Dermis microvascular lymphatic vessel endothelial cell (primary cell): Measurements from ENCODE around the gene SRRM1. TPM values are rescaled to one million over a fixed set of nuclear protein-coding genes. Genes with fewer than 3 reads are reported as not detected.
"Not testable (repeated sequence)": the region's sequence is repeated elsewhere in the genome, so short reads cannot be mapped to it uniquely, and the experiment has no call there.

Source experiments
- DNase-seq, 2 donors: peaks; one replicate each; pipeline versions ENCODE4 v3.0.0 to v3.0.0-alpha.2; 2010; ENCODE audit warnings: low read depth in 2 of 2
- total RNA-seq: library from RNA; depleted of rRNA; stranded (reverse); fragments of >200 nt; gene quantifications from 2 replicates; pipeline ENCODE4 v1.2.1, GENCODE V29; 2014

The SRRM1 gene
- total RNA-seq, 1 donor from 2014 or later = 13.5 TPM

- no peak for DNase-seq
Measured at GRCh38 chr1:24695202-24695974, 52.3 kb downstream of the SRRM1 start.

GRCh38 chr1:24696041-24696755 is 53.1 kb downstream of the SRRM1 start:
- DNase-seq = no peak

DNA sequence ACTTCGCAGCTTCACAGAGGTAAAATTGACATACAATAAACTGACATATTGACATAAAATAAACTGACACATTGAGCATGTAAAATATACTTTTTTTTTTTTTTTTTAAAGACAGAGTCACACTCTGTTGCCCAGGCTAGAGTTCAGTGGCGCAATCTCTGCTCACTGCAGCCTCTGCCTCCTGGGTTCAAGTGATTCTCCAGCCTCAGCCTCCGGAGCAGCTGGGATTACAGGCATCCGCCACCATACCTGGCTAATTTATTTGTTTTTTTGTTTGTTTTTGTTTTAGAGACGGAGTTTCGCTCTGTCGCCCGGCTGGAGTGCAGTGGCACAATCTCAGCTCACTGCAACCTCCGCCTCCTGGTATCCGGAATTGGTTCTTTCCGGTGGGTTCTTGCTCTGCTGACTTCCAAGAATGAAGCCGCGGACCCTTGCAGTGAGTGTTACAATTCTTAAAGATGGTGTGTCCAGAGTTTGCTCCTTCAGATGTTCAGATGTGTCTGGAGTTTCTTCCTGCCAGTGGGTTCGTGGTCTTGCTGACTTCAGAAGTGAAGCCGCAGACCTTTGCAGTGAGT is 53.7 kb downstream of the SRRM1 start:
- no peak for DNase-seq

DNA sequence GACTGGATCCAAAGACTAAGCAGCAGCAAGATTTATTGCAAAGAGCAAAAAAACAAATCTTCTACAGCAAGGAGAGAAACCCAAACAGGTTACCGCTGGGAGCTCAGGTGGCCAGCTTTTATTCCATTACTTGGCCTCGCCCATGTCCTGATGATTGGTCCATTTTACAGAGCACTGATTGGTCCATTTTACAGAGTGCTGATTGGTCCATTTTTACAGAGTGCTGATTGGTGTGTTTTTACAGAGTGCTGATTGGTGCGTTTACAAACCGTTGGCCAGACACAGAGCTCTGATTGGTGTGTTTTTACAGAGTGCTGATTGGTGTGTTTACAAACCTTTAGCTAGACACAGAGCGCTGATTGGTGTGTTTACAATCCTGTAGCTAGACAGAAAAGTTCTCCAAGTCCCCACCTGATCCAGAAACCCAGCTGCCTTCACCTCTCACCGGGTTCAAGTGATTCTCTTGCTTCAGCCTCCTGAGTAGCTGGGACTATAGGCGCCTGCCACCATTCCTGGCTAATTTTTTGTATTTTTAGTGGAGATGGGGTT is 54.4 kb downstream of the SRRM1 start:
- DNase-seq = not testable (repeated sequence)

DNA sequence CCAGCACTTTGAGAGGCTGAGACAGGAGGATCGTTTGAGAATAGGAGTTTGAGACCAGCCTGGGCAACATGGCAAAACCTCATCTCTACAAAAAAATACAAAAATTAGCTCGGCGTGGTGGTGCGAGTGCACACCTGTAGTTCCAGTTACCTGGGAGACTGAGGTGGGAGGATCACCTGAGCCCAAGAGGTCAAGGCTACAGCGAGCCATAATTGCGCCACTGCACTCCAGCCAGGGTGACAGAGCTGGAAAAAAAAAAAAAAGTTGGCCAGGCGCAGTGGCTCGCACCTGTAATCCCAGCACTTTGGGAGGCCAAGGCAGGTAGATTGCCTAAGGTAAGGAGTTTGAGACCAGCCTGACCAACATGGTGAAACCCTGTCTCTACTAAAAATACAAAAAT is 55.2 kb downstream of the SRRM1 start:
- DNase-seq = not testable (repeated sequence)

DNA sequence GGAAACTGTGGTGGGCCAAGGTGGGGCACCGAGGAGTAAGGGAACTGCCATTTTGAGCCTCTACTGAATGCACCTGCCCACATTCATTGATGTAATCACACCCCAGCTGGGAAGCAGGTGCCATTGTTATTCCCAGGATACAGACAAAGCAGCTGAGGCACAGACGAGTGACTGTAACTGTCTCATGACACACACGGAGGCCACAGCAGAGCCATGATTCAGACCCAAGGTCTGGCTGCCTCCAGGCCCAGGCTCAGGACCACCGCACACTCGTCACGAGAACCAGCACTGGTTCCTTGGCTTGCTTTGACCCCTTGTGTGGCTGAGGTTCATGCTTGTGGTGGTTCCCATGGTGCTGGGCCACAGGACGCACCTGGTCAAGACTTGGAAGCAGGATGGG is 56.5 kb downstream of the SRRM1 start:
- peak in 1 of 2 donors; percentile 62 for DNase-seq

GRCh38 chr1:24702511-24703293 is 59.6 kb downstream of the SRRM1 start:
- DNase-seq = no peak

- DNase-seq = peak in 1 of 2 donors; percentile 54
Measured at GRCh38 chr1:24704411-24705259, 61.5 kb downstream of the SRRM1 start.

GRCh38 chr1:24705260-24706073 is 62.4 kb downstream of the SRRM1 start:
- peak; percentile 87 to 96 for DNase-seq

DNA sequence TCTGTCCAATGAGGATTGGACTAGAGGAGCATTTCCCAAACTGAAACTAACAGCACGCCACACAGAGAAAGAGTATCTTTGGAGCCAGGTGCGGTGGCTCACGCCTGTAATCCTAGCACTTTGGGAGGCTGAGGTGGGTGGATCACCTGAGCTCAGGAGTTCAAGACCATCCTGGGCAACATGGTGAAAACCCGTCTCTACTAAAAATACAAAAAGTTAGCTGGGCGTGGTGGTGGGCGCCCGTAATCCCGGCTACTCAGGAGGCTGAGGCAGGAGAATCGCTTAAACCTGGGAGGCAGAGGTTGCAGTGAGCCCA is 62.9 kb downstream of the SRRM1 start:
- DNase-seq = not testable (repeated sequence)

GRCh38 chr1:24707687-24708086 is 64.6 kb downstream of the SRRM1 start:
- peak in 1 of 2 donors; percentile 55 for DNase-seq

DNA sequence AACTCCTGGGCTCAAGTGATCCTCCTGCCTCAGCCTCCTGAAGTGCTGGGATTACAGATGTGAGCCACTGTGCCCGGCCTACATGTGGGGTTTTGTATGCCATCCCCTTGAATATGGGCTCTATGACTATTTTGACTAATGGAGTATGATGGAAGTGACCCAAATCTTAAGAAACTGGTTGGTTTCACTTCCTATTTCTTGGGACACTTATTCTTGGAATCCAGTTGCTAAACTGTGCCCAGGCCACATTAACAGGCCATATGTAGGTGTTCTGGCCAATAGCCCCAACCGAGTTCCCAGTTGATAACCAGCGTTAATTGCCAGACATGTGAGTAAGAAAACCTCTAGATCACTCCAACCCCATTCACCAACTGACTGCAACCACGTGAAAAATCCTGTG is 65.8 kb downstream of the SRRM1 start:
- no peak for DNase-seq

GRCh38 chr1:24709791-24710441 is 66.8 kb downstream of the SRRM1 start:
- DNase-seq = no peak

- no peak for DNase-seq
Measured at GRCh38 chr1:24711329-24711728, 68.2 kb downstream of the SRRM1 start.

DNA sequence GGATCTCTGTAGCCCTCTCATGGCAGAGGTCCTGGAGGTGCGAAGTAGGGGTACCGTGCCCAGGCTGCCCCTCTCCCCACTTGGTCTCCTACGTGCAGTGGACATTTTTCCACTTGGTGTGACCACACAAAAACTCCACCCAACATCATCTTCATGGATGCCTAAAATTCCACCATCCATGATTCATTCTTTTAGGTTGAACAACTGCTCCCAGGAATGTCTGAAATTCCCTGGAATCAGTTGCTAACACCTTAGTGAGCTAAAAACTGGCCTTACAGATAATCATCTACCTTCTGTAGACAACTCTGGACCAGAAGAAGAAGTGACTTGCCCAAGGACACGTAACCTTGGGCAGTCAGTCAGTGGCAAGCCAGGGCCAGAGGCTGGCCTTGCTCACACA is 70.1 kb downstream of the SRRM1 start:
- no peak for DNase-seq

- DNase-seq = no peak
Measured at GRCh38 chr1:24713736-24714135, 70.6 kb downstream of the SRRM1 start.

DNA sequence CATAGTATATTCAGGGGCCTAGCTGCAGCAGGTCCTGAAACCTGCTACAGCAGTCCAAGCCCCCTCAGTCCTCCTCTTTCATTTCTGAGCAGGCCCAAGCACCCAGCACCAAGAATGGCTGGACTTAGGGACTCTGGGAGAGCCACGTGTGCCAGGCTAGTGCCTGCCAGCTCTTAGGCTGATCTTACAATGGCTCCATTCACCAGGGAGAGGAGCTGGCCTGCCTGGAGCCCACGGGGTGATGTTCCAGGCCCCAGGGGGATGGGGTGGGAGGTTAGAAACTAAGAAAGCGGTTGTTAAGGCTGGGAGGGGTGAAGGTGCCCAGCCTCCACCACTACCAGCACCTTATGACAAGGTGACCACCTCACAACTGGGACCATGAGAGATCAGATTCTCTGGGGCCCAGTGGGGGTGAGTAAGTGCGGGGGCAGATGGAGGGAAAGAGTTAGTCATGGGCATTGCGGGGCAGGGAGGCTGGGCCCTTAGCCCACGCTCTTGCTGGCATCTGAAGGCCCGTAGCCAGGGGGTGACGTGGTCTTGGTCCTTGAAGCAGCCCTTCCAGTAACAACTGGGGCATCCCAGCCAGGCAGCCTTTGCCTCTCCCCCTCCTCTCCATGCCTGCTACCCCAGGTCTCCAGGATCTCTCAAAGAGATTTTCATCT is 71.9 kb downstream of the SRRM1 start:
- DNase-seq = no peak

DNA sequence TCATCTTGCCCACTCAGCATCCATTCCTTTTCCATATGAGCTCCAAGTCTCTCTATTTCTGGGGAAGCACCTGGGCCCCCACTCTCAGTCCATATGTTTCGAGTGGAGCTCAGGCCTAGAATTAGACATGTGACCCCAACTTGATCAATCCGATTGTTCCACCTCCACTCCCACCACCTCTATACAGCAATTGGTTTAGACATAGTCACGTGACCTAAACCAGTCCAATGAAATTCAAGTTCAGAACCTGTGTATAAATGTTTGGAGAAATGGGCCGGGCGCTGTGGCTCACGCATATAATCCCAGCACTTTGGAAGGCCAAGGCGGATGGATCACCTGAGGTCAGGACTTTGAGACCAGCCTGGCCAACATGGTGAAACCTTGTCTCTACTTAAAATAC is 72.6 kb downstream of the SRRM1 start:
- no peak for DNase-seq
